IMR-90 (cell line): ENCODE data around the gene HOMEZ. TPM values are rescaled to one million over a fixed set of nuclear protein-coding genes. Genes with fewer than 3 reads are reported as not detected.
"Not testable (repeated sequence)": the region's sequence is repeated elsewhere in the genome, so short reads cannot be mapped to it uniquely, and the experiment has no call there.

Experiments
- ATAC-seq: fragments of 200-7000 bp; cut with Tn5 transposase; 2 replicates; pipeline ENCODE4 v1.9.1; 2020; ENCODE audit warnings: low read depth, mild to moderate bottlenecking, moderate library complexity
- BruUV-seq: library from RNA; stranded (reverse); fragments of 400-500 nt; replicated peaks from 2 replicates; lab custom pipeline; 2021; lab: Mats Ljungman, UMichigan
- CTCF ChIA-PET: fragments of 300-600 bp; formaldehyde crosslinking; extraction: SDS; loops from one replicate; lab custom pipeline; 2021; ENCODE audit warnings: antibody characterized with exemption; lab: Yijun Ruan, JAX
- POLR2A ChIA-PET: fragments of 300-600 bp; sonication (Branson Sonifier 250); formaldehyde crosslinking; loops from one replicate; lab custom pipeline; 2022; ENCODE audit warnings: antibody characterized with exemption; ENCODE audit not compliant: unreplicated experiment; lab: Charles Lee
- DNase-seq: peaks from one replicate; pipeline ENCODE4 v3.0.0; 2013
- H2AFZ ChIP-seq: replicated peaks from 2 replicates; pipeline ENCODE3; 2013; ENCODE audit warnings: low read length, mild to moderate bottlenecking; ENCODE audit not compliant: poor library complexity
- H2AK5ac ChIP-seq: 2 replicates; pipeline ENCODE4 v1.6.1; 2013; ENCODE audit warnings: low read depth, low read length, inconsistent platforms
- H2AK9ac ChIP-seq: replicated peaks from 2 replicates; pipeline ENCODE3; 2013; ENCODE audit warnings: mild to moderate bottlenecking, low read depth, low read length, moderate library complexity; ENCODE audit not compliant: poor library complexity
- H2BK120ac ChIP-seq: 2 replicates; pipeline ENCODE4 v1.6.1; 2013; ENCODE audit warnings: low read depth, low read length, inconsistent platforms
- H2BK15ac ChIP-seq: 3 replicates; pipeline ENCODE4 v1.6.1; 2013; ENCODE audit warnings: low read depth, low read length, inconsistent platforms
- H2BK20ac ChIP-seq: 2 replicates; pipeline ENCODE4 v1.6.1; 2013; ENCODE audit warnings: low read depth, mild to moderate bottlenecking, inconsistent platforms, low read length, moderate library complexity
- H2BK5ac ChIP-seq: 2 replicates; pipeline ENCODE4 v1.6.1; 2013; ENCODE audit warnings: mild to moderate bottlenecking, low read depth, low read length, inconsistent platforms; ENCODE audit not compliant: poor library complexity, severe bottlenecking
- H3K14ac ChIP-seq: replicated peaks from 2 replicates; pipeline ENCODE4 v1.6.1; 2013; ENCODE audit warnings: low read depth, low read length, inconsistent platforms
- H3K18ac ChIP-seq: 2 replicates; pipeline ENCODE4 v1.6.1; 2013; ENCODE audit warnings: low read depth, low read length, control low read depth
- H3K23ac ChIP-seq: 2 replicates; pipeline ENCODE4 v1.6.1; 2013; ENCODE audit warnings: low read depth, low read length, inconsistent platforms
- H3K27ac ChIP-seq: 2 replicates; pipeline ENCODE4 v1.5.1; 2013; ENCODE audit warnings: mild to moderate bottlenecking, control low read depth, low read length; ENCODE audit not compliant: insufficient read depth
- H3K27me3 ChIP-seq: 2 replicates; pipeline ENCODE4 v1.6.1; 2013; ENCODE audit warnings: low read length; ENCODE audit not compliant: control insufficient read depth, insufficient read depth
- H3K36me3 ChIP-seq: 2 replicates; pipeline ENCODE4 v1.6.1; 2013; ENCODE audit warnings: low read length, mixed read lengths; ENCODE audit not compliant: control insufficient read depth, insufficient read depth
- H3K4ac ChIP-seq: 2 replicates; pipeline ENCODE4 v1.6.1; 2013; ENCODE audit warnings: low read depth, low read length, inconsistent platforms
- H3K4me1 ChIP-seq: 2 replicates; pipeline ENCODE4 v1.6.1; 2013; ENCODE audit warnings: low read length, mixed read lengths; ENCODE audit not compliant: control insufficient read depth, insufficient read depth
- H3K4me2 ChIP-seq: 2 replicates; pipeline ENCODE4 v1.6.1; 2013; ENCODE audit warnings: low read depth, mild to moderate bottlenecking, control low read depth, low read length, moderate library complexity
- H3K4me3 ChIP-seq: 2 replicates; pipeline ENCODE4 v1.5.1; 2013; ENCODE audit warnings: low read depth, mild to moderate bottlenecking, control low read depth, low read length, moderate library complexity; ENCODE audit not compliant: insufficient read depth
- H3K56ac ChIP-seq: 2 replicates; pipeline ENCODE4 v1.6.1; 2013; ENCODE audit warnings: low read length, inconsistent platforms; ENCODE audit not compliant: insufficient read depth; ENCODE audit errors: extremely low read depth
- H3K79me1 ChIP-seq, 2 experiments: 2 replicates each; pipeline ENCODE4 v1.6.1; 2013; ENCODE audit warnings: low read length in 2 of 2, inconsistent platforms in 1 of 2, low read depth in 1 of 2
- H3K9ac ChIP-seq: 2 replicates; pipeline ENCODE4 v1.6.1; 2013; ENCODE audit warnings: low read depth, low read length, control low read depth
- H3K9me1 ChIP-seq: 2 replicates; pipeline ENCODE4 v1.6.1; 2013; ENCODE audit warnings: low read length, inconsistent platforms; ENCODE audit not compliant: insufficient read depth
- H3K9me3 ChIP-seq: 2 replicates; pipeline ENCODE4 v1.6.1; 2013; ENCODE audit warnings: low read length; ENCODE audit not compliant: control insufficient read depth, insufficient read depth
- H4K20me1 ChIP-seq: 2 replicates; pipeline ENCODE4 v1.6.1; 2013; ENCODE audit warnings: low read length, inconsistent platforms; ENCODE audit not compliant: insufficient read depth
- H4K5ac ChIP-seq: 2 replicates; pipeline ENCODE4 v1.6.1; 2013; ENCODE audit warnings: mild to moderate bottlenecking, low read depth, low read length, control low read depth
- H4K8ac ChIP-seq, 2 experiments: 2 replicates each; pipeline ENCODE4 v1.6.1; 2013; ENCODE audit warnings: low read depth in 2 of 2, low read length in 2 of 2, control low read depth in 1 of 2, inconsistent platforms in 1 of 2
- H4K91ac ChIP-seq: 2 replicates; pipeline ENCODE4 v1.6.1; 2013; ENCODE audit warnings: low read depth, low read length, inconsistent platforms; ENCODE audit not compliant: insufficient read depth
- CEBPB ChIP-seq: IDR thresholded peaks from 2 replicates; pipeline ENCODE4 v1.6.1; 2012; ENCODE audit warnings: low read depth, low read length, improper control_type of control experiment
- CHD1 ChIP-seq: IDR thresholded peaks from 2 replicates; pipeline ENCODE4 v1.6.1; 2012; ENCODE audit warnings: low read depth, low read length, improper control_type of control experiment
- FOS ChIP-seq: fragments of 150-350 bp; IDR thresholded peaks from 2 replicates; pipeline ENCODE4 v1.6.1; 2016; ENCODE audit warnings: low read depth, low read length
- MAZ ChIP-seq: IDR thresholded peaks from 2 replicates; pipeline ENCODE4 v1.6.1; 2012; ENCODE audit warnings: low read depth, mild to moderate bottlenecking, low read length, improper control_type of control experiment, moderate library complexity, borderline replicate concordance
- RCOR1 ChIP-seq: IDR thresholded peaks from 2 replicates; pipeline ENCODE4 v1.6.1; 2012; ENCODE audit warnings: mild to moderate bottlenecking, low read length, improper control_type of control experiment; ENCODE audit not compliant: insufficient replicate concordance
- WGBS, 2 experiments: methylation state at CpG; one replicate each; pipeline versions ENCODE4 v1.1.5 to v1.1.7; 2013; ENCODE audit warnings: missing lambda C conversion rate in 2 of 2; ENCODE audit not compliant: insufficient read length in 1 of 2; ENCODE audit errors: extremely low coverage in 2 of 2; 5-methylcytosine and 5-hydroxymethylcytosine counted together
- dilution Hi-C: fragments of 300-500 bp; cut with HindIII; formaldehyde crosslinking; loops from one replicate; pipeline ENCODE4 v1.14.3; 2018; ENCODE audit warnings: low sequenced_read_pairs; ENCODE audit not compliant: unreplicated experiment
- in situ Hi-C: fragments of 300-500 bp; cut with MboI; formaldehyde crosslinking; loops from 3 replicates; pipeline ENCODE4 v1.14.3; 2019; ENCODE audit warnings: low sequenced_read_pairs, inconsistent platforms, mixed read lengths
- intact Hi-C: fragments of 100-400 bp; cut with micrococcal nuclease; formaldehyde crosslinking; loops from 2 replicates; pipeline ENCODE4 v1.10.0; 2022
- polyA plus RNA-seq, 3 experiments: library from polyadenylated mRNA; depleted of rRNA; stranded (reverse); fragments of >200 nt; gene quantifications; 2 replicates each; pipeline ENCODE4 v1.2.3, GENCODE V29; 2012; ENCODE audit warnings: low replicate concordance in 1 of 3
- total RNA-seq: library from RNA; depleted of rRNA; stranded (reverse); fragments of >200 nt; gene quantifications from 2 replicates; pipeline ENCODE4 v1.2.3, GENCODE V29; 2012

HOMEZ gene
- total and polyA plus RNA-seq, 2 of the 4 experiments (the other 2 are of a cell fraction) = 7.7 to 9.7 TPM

GRCh38 chr14:23281247-23281646 is 4.7 kb downstream of the HOMEZ start (continued):
- TF ChIP-seq CEBPB (no peak), CHD1 (no peak), FOS (no peak), RCOR1 (no peak), MAZ (no peak)

- H3K4me3 ChIP-seq, H2AFZ ChIP-seq, dilution Hi-C loops, H3K23ac ChIP-seq, H4K8ac ChIP-seq, H3K9ac ChIP-seq, H2BK120ac ChIP-seq, intact Hi-C loops, H3K4me2 ChIP-seq, H3K56ac ChIP-seq, H4K5ac ChIP-seq, H3K14ac ChIP-seq, H3K9me1 ChIP-seq, H2AK5ac ChIP-seq, H3K18ac ChIP-seq, H2BK20ac ChIP-seq, ATAC-seq, H4K91ac ChIP-seq, H3K9me3 ChIP-seq, DNase-seq, H3K27ac ChIP-seq, H2BK15ac ChIP-seq, H2AK9ac ChIP-seq, H4K20me1 ChIP-seq, H3K4ac ChIP-seq, BruUV-seq, H3K4me1 ChIP-seq, in situ Hi-C loops, CTCF ChIA-PET, H2BK5ac ChIP-seq, H3K27me3 ChIP-seq: not testable (repeated sequence)
- H3K79me1 ChIP-seq = peaks cover 10 to 12% of the 10 kb centered on the region in 2 experiments
- no CpG with 5 or more reads among the region's 6 CpGs for WGBS, 2 experiments
- peaks cover 13% of the 10 kb centered on the region for H3K36me3 ChIP-seq
- POLR2A ChIA-PET = interaction anchor here (0.6 kb wide), 1 partner anchor 29 kb away, joined by 5 read pairs; the partner anchor contains the start of gene BCL2L2
Measured at GRCh38 chr14:23277928-23278327, 8.0 kb downstream of the HOMEZ start.
